ENCODE data around the gene IRX4. TPM values are rescaled to one million over a fixed set of nuclear protein-coding genes. Genes with fewer than 3 reads are reported as not detected.
A peak's percentile ranks its signal among the peaks of the same experiment; 100 is the strongest.

Gene IRX4
- total and polyA plus RNA-seq, 2 of the 4 experiments (the other 2 are of a cell fraction), result not detected

GRCh38 chr5:1832511-1833250 is 50.0 kb downstream of the IRX4 start:
- ATAC-seq (ENCODE audit: low read depth), result no peak
- no peak overlapping the region for H2AFZ ChIP-seq (replicated peaks; ENCODE audit: low read length, poor library complexity)
- H2BK120ac ChIP-seq (ENCODE audit: low read depth, low read length), result no peak overlapping the region
- in situ Hi-C loops (cut with MboI; ENCODE audit: low sequenced_read_pairs) (no loop called here), intact Hi-C loops (cut with micrococcal nuclease) (no loop called here), dilution Hi-C loops (cut with HindIII; ENCODE audit: low sequenced_read_pairs, unreplicated experiment) (no loop called here)
- H2BK20ac ChIP-seq (ENCODE audit: low read depth, low read length), result no peak overlapping the region
- peak overlapping the region; percentile 72 for H2AK9ac ChIP-seq (replicated peaks; ENCODE audit: low read depth, low read length, poor library complexity)
- WGBS, 2 experiments (ENCODE audit: extremely low coverage in 2 of 2, insufficient read length in 1 of 2), result 68% methylated on average over 13 of the region's 28 CpGs; no CpG with 5 or more reads in 1 of the 2 experiments
- 0 out of 2 replicates have a peak, but pooled peaks cover 2% of the 10 kb centered on the region for H3K9me1 ChIP-seq (ENCODE audit: insufficient read depth, low read length)
- no peaks in the 10 kb centered on the region for H3K36me3 ChIP-seq (ENCODE audit: control insufficient read depth, insufficient read depth, low read length)
- CTCF ChIA-PET, result no interaction called here
- H4K8ac ChIP-seq (ENCODE audit: low read depth in 2 of 2, low read length in 2 of 2), result no peak overlapping the region
- no TSS peak for BruUV-seq (replicated peaks)
- H3K4me1 ChIP-seq (ENCODE audit: control insufficient read depth, insufficient read depth, low read length), result no peaks in the 10 kb centered on the region; the same call in 1 of the 2 replicates
- H3K4me2 ChIP-seq (ENCODE audit: low read depth, low read length), result no peak overlapping the region
- no peak overlapping the region for H3K18ac ChIP-seq (ENCODE audit: low read depth, low read length)
- no peak for TF ChIP-seq CEBPB (IDR thresholded peaks at IDR 0.05; ENCODE audit: low read depth, low read length)
- no peak for TF ChIP-seq NFE2L2 (IDR thresholded peaks at IDR 0.05; ENCODE audit: low read depth, low read length)
- TF ChIP-seq CTCF (conservative IDR thresholded peaks at IDR 0.05; ENCODE audit: low read depth, low read length), result no peak
- TF ChIP-seq USF2 (IDR thresholded peaks at IDR 0.05; ENCODE audit: low read depth, low read length), result no peak
- no peak for TF ChIP-seq FOS (IDR thresholded peaks at IDR 0.05; ENCODE audit: low read depth, low read length)
- TF ChIP-seq ELK1 (IDR thresholded peaks at IDR 0.05; ENCODE audit: borderline replicate concordance, low read depth, low read length), result no peak
- TF ChIP-seq RAD21 (IDR thresholded peaks at IDR 0.05; ENCODE audit: low read length), result no peak
- TF ChIP-seq RCOR1 (IDR thresholded peaks at IDR 0.05; ENCODE audit: insufficient replicate concordance, low read length), result no peak
- TF ChIP-seq CHD1 (IDR thresholded peaks at IDR 0.05; ENCODE audit: low read depth, low read length), result no peak
- TF ChIP-seq MAZ (IDR thresholded peaks at IDR 0.05; ENCODE audit: borderline replicate concordance, low read depth, low read length), result no peak
- TF ChIP-seq MXI1 (IDR thresholded peaks at IDR 0.05; ENCODE audit: borderline replicate concordance, low read depth, low read length), result no peak
- TF ChIP-seq POLR2A (IDR thresholded peaks at IDR 0.05; ENCODE audit: low read depth, low read length), result no peak
- TF ChIP-seq MAFK (IDR thresholded peaks at IDR 0.05; ENCODE audit: low read depth, low read length), result no peak
- TF ChIP-seq SMC3 (IDR thresholded peaks at IDR 0.05; ENCODE audit: low read depth, low read length), result no peak
- no peak for TF ChIP-seq RFX5 (IDR thresholded peaks at IDR 0.05; ENCODE audit: low read depth, low read length)
- no peak for TF ChIP-seq BHLHE40 (IDR thresholded peaks at IDR 0.05; ENCODE audit: low read depth, low read length)
- no peak overlapping the region for H2BK15ac ChIP-seq (ENCODE audit: low read depth, low read length)
- no peak overlapping the region for H2AK5ac ChIP-seq (ENCODE audit: low read depth, low read length)
- H3K4ac ChIP-seq (ENCODE audit: low read depth, low read length), result no peak overlapping the region
- no peak overlapping the region for H3K23ac ChIP-seq (ENCODE audit: low read depth, low read length)
- no peaks in the 10 kb centered on the region for H3K79me1 ChIP-seq (ENCODE audit: low read depth in 1 of 2, low read length in 2 of 2)
- H4K91ac ChIP-seq (ENCODE audit: insufficient read depth, low read depth, low read length), result no peak overlapping the region
- no peak for DNase-seq
- H3K9me3 ChIP-seq (ENCODE audit: control insufficient read depth, insufficient read depth, low read length), result no peaks in the 10 kb centered on the region
- H3K27me3 ChIP-seq (ENCODE audit: control insufficient read depth, insufficient read depth, low read length), result peaks cover 32% of the 10 kb centered on the region
- no peak overlapping the region for H3K9ac ChIP-seq (ENCODE audit: low read depth, low read length)
- H3K56ac ChIP-seq (ENCODE audit: extremely low read depth, insufficient read depth, low read length), result no peak overlapping the region
- H4K5ac ChIP-seq (ENCODE audit: low read depth, low read length), result no peak overlapping the region
- no peak overlapping the region for H3K27ac ChIP-seq (ENCODE audit: insufficient read depth, low read length)
- no peak overlapping the region for H3K14ac ChIP-seq (replicated peaks; ENCODE audit: low read depth, low read length)
- no peak overlapping the region for H3K4me3 ChIP-seq (ENCODE audit: insufficient read depth, low read depth, low read length)
- POLR2A ChIA-PET (ENCODE audit: unreplicated experiment), result no interaction called here
- no peaks in the 10 kb centered on the region for H4K20me1 ChIP-seq (ENCODE audit: insufficient read depth, low read length)
- H2BK5ac ChIP-seq (ENCODE audit: low read depth, low read length, poor library complexity, severe bottlenecking), result no peak overlapping the region
